ENCODE results near the gene HOPX.

DNA sequence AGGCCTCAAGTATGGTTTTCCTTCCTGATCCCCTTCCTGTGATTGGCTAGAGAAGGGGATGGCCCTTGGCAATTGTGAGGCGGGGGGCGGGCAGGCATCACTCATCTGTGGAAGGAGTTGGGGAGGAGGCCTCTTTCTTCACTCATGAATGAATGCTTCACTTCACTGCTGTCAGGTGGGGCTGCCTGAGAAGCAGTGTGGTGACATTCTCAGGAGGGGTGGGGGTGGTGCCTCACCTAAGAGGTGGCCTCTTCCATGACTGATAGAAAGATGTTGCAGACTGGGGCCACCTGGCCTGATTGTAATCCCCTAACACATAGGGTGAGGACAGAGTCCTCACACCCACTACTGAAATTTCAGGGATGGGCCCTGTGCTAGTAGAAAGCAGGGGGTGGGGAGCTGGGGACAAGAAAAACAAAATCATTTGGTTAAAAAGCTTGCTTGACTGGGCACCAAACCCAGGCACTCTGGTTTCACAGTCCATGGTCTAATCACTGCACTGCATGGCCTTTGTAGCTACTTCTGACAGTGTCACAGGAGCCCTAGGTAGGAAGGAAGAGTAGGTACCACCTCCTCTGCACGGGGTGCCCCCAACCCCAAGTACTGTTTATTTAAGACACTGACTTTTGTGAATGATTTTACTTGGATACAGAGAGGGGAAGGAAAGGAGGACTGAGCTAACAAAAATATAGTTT, 5.6 kb upstream of the HOPX start:
- TF ChIP-seq CTCF (IDR thresholded peaks at IDR 0.05; ENCODE audit: control extremely low read depth in 1 of 3, insufficient read depth in 1 of 3, low read depth in 1 of 3, low read length in 3 of 3): no peak
- no peak for TF ChIP-seq CEBPB (IDR thresholded peaks at IDR 0.05; ENCODE audit: low read depth, low read length)
- TF ChIP-seq CHD7 (IDR thresholded peaks at IDR 0.05; ENCODE audit: insufficient replicate concordance, low read length): no peak
- no peak for TF ChIP-seq GTF2F1 (IDR thresholded peaks at IDR 0.05; ENCODE audit: borderline replicate concordance, low read depth, low read length)
- TF ChIP-seq EGR1 (IDR thresholded peaks at IDR 0.05; ENCODE audit: borderline replicate concordance, low read depth, low read length): no peak
- no peak for TF ChIP-seq EZH2 (IDR thresholded peaks at IDR 0.05; ENCODE audit: low read depth, low read length, severe bottlenecking)

Measured in H1 (cell line).